Mesothelial cell of epicardium (in vitro differentiated cells): ENCODE measurements around the gene GRPEL2. TPM values are rescaled to one million over a fixed set of nuclear protein-coding genes. Genes with fewer than 3 reads are reported as not detected.

Source experiments
- DNase-seq, 2 experiments: peaks; one replicate each; pipeline ENCODE4 v3.0.0; 2021; ENCODE audit warnings: low spot score in 2 of 2; ENCODE audit not compliant: unreplicated experiment in 2 of 2
- H3K27ac Mint-ChIP-seq: 2 replicates; pipeline ENCODE4 v1.8.0; 2021; ENCODE audit warnings: mixed read lengths
- H3K27me3 Mint-ChIP-seq: 2 replicates; pipeline ENCODE4 v1.8.0; 2021; ENCODE audit warnings: low read depth, mixed read lengths
- H3K36me3 Mint-ChIP-seq: 2 replicates; pipeline ENCODE4 v1.8.0; 2021; ENCODE audit warnings: mixed read lengths
- H3K4me1 Mint-ChIP-seq: 2 replicates; pipeline ENCODE4 v1.8.0; 2021; ENCODE audit warnings: mixed read lengths
- H3K4me3 Mint-ChIP-seq: 2 replicates; pipeline ENCODE4 v1.8.0; 2021; ENCODE audit warnings: mild to moderate bottlenecking, moderate library complexity, mixed read lengths
- H3K9me3 Mint-ChIP-seq: 2 replicates; pipeline ENCODE4 v1.8.0; 2021; ENCODE audit warnings: mixed read lengths
- total RNA-seq: library from RNA; stranded (reverse); gene quantifications from 3 replicates; pipeline ENCODE4 v1.2.1, GENCODE V29; 2021
- TF ChIP-seq, protein P1 (sequence below): fragments of 200-600 bp; sonication (generic); IDR thresholded peaks from one replicate; pipeline ENCODE4 v1.5.0; 2021; ENCODE audit warnings: antibody characterized with exemption; ENCODE audit not compliant: unreplicated experiment

Gene GRPEL2, protein sequence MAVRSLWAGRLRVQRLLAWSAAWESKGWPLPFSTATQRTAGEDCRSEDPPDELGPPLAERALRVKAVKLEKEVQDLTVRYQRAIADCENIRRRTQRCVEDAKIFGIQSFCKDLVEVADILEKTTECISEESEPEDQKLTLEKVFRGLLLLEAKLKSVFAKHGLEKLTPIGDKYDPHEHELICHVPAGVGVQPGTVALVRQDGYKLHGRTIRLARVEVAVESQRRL
- total RNA-seq, result 13.9 to 15.4 TPM (median 14.9 TPM) in 3 replicates

DNA sequence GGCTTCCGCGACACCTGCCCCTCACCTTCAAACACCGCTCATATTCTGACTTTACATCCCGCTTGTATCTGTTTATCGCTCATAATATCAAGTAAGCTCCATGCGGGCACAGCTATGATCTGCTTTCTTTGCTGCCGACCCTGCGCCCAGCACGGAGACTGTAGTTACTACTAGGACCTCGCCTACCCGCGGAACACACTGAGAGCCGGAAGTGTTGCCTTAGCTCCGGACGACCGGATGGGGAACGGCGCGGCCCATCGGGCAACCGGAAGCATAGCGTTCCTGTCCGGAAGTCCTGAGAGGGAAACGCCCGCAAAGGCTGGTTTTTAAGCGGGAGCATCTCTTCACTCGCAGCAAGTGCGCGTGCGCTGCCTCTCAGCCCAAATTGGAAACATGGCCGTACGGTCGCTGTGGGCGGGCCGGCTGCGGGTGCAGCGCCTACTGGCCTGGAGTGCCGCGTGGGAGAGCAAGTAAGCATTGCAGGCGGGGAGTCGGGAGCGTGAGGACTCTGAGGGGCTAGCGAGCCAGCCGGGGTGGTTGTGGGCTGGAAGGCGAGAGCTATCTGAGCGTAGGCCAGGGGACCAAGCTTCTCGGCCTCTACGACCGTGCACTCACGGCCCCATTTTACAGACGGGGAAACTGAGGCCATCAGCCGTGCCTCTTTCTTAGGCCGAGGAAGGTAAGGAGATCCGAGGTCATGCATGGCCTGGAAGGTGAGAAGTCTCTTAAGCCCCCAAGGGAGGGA lies at the start of gene GRPEL2:
GRPEL2 (plus strand) TSS at position 353 of the 745 bp plus-strand sequence; CDS start at position 394, 41 bp downstream.
- Mint-ChIP-seq H3K4me3 (peak within 1 kb of the TSS; percentile 90), H3K36me3 (peaks cover 13% of the 10 kb centered on the region)
- TF ChIP-seq, protein P1, sequence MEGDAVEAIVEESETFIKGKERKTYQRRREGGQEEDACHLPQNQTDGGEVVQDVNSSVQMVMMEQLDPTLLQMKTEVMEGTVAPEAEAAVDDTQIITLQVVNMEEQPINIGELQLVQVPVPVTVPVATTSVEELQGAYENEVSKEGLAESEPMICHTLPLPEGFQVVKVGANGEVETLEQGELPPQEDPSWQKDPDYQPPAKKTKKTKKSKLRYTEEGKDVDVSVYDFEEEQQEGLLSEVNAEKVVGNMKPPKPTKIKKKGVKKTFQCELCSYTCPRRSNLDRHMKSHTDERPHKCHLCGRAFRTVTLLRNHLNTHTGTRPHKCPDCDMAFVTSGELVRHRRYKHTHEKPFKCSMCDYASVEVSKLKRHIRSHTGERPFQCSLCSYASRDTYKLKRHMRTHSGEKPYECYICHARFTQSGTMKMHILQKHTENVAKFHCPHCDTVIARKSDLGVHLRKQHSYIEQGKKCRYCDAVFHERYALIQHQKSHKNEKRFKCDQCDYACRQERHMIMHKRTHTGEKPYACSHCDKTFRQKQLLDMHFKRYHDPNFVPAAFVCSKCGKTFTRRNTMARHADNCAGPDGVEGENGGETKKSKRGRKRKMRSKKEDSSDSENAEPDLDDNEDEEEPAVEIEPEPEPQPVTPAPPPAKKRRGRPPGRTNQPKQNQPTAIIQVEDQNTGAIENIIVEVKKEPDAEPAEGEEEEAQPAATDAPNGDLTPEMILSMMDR, result no peak

DNA sequence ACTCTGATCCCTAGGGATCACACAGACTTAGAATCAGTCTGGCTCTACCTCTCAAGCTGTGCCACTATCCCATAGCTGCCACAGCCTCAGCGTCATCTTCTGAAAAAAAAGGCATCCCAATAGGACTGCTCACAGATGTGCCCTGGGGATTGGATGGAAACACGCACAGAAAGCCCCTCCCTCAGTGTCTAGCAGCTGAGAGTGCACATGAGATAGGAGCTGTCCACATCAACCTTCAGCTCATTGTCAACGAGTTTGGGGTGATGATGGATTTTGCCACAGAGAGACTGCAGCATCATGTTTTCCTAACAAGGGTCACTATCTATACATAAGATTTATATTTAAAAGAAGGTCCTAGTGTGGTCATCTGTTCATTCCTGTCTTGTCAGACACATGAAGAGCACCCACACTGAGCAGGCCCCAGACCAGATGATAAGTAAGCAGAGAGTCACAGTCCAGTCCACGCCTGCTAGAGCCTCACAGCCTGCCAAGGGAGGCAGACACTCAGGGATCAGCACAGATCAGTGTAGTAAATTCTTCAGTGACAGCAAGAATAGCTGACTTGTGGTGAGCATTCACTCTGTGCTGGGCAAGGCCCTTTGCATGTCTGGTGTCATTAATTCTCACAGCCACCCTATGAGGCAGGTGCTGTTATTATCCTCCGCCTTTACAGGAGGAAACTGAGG lies 47.8 kb upstream of the GRPEL2 start:
- no peak for DNase-seq
- Mint-ChIP-seq H3K4me1 (peaks cover 13% of the 10 kb centered on the region), H3K36me3 (no peaks in the 10 kb centered on the region), H3K27ac (no peak overlapping the region), H3K27me3 (no peaks in the 10 kb centered on the region), H3K9me3 (no peaks in the 10 kb centered on the region), H3K4me3 (no peak overlapping the region)
- TF ChIP-seq, protein P1, result no peak

More for the DNA sequence above, at the start of gene GRPEL2:
- Mint-ChIP-seq H3K9me3 (no peaks in the 10 kb centered on the region), H3K4me1 (peaks cover 30% of the 10 kb centered on the region), H3K27ac (peak within 1 kb of the TSS; percentile 96), H3K27me3 (peaks cover 2% of the 10 kb centered on the region)
- DNase-seq, result peak; percentile 84 to 91

DNA sequence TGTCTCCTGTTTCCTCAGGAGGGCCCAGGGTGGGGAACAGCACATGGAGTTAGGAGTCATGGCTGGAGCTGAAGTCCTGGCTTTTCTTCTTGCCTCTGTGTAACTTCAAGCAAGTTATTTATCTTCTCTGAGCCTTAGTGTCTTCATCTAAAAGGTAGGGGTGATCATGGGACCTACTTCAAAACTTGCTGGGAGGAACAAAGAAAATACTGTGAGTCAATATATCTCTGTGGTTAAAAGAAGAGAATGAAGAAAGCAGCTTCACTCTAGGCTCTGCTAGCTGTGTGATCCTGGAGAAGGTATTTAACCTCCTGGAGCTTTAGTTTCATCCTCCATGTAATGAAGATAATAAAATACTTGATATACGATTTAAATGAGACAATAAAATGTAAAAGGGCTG lies 47.1 kb upstream of the GRPEL2 start:
- Mint-ChIP-seq H3K36me3 (no peaks in the 10 kb centered on the region), H3K4me3 (no peak overlapping the region), H3K27me3 (no peaks in the 10 kb centered on the region), H3K9me3 (no peaks in the 10 kb centered on the region), H3K27ac (peak overlapping the region; percentile 54), H3K4me1 (peaks cover 13% of the 10 kb centered on the region)
- DNase-seq, result no peak
- TF ChIP-seq, protein P1, result no peak

DNA sequence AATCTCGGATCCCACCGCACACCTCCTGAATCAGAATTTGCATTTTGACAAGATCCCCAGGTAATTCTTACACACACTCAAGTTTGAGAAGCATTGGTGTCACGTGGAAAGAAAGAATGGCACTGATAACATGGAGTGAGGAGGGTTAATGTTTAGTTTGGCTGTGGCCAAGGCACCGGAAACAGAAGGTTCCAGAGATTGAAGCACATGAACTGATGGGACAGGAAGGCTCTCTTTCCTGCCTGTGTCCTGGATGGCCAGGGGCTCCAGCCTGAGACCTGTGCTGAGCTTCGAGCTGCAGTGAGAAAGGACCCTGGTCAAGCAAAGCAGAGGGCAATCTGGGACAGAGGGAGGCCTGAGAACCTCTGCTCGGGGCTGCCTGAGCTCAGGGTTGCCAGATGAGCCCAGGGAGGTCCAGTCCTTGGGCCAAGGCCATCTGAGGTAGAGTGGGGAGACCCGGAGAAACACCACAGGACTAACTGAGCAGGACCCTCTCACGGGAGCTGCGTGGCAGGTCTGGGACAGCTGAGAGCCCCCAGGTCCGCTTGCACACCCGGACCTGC lies 46.4 kb upstream of the GRPEL2 start:
- Mint-ChIP-seq H3K9me3 (no peaks in the 10 kb centered on the region), H3K36me3 (no peaks in the 10 kb centered on the region)

DNA sequence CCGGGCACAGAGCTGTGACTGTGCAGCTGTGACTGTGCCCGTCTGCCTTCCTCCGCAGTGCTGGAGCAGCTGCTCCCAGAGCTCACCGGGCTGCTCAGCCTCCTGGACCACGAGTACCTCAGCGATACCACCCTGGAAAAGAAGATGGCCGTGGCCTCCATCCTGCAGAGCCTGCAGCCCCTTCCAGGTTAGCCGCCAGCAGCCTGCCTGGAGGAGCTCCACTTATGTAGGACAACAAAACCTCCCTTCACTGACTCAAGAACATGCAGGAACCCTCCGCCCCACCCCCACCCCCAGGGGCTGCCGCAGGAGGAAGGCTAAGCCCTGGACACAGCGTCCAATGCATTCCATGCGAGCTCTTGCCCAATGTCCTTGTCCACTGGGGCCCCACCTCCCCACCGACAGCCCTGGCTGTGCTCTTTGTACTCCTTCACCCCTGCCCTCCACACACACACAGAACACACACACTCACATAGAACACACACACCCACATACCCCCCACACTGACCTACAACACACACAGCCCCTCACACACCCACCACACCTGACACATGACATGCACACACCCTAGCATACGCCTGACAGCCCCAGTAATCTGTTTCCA lies 45.7 kb upstream of the GRPEL2 start:
- Mint-ChIP-seq H3K9me3 (no peaks in the 10 kb centered on the region), H3K4me1 (peaks cover 13% of the 10 kb centered on the region), H3K4me3 (no peak overlapping the region), H3K27me3 (no peaks in the 10 kb centered on the region), H3K27ac (no peak overlapping the region), H3K36me3 (no peaks in the 10 kb centered on the region)
- no peak for DNase-seq
- TF ChIP-seq, protein P1, result no peak

More for the DNA sequence above, 46.4 kb upstream of the GRPEL2 start:
- H3K4me3 Mint-ChIP-seq, result no peak overlapping the region
- DNase-seq, result no peak
- TF ChIP-seq, protein P1, result no peak
- no peak overlapping the region for H3K27ac Mint-ChIP-seq
- no peaks in the 10 kb centered on the region for H3K27me3 Mint-ChIP-seq
- peaks cover 13% of the 10 kb centered on the region for H3K4me1 Mint-ChIP-seq
